PFSK-1 (cell line): Measurements from ENCODE around the gene CMTM4.

Source experiments
- FOXP2 ChIP-seq: optimal IDR thresholded peaks from 2 replicates; pipeline ENCODE3; 2011; ENCODE audit warnings: borderline replicate concordance, control low read depth, inconsistent platforms; ENCODE audit not compliant: insufficient read depth; ENCODE audit errors: extremely low read length, extremely low read depth
- POLR2AphosphoS5 ChIP-seq: IDR thresholded peaks from 2 replicates; pipeline ENCODE4 v1.6.1; 2012; ENCODE audit warnings: low read depth, mild to moderate bottlenecking, control low read depth, low read length, moderate library complexity
- REST ChIP-seq, 2 experiments: IDR thresholded peaks; 2 replicates each; pipeline versions ENCODE4 v1.6.1 to v1.8.0; 2011 to 2012; ENCODE audit warnings: low read depth in 2 of 2, low read length in 2 of 2, control low read depth in 1 of 2, inconsistent platforms in 1 of 2, mild to moderate bottlenecking in 1 of 2, moderate library complexity in 1 of 2; ENCODE audit not compliant: insufficient read depth in 1 of 2
- SIN3A ChIP-seq: IDR thresholded peaks from 2 replicates; pipeline ENCODE4 v1.6.1; 2012; ENCODE audit warnings: mild to moderate bottlenecking, low read length, moderate library complexity, borderline replicate concordance; ENCODE audit not compliant: insufficient read depth
- TAF1 ChIP-seq: IDR thresholded peaks from 2 replicates; pipeline ENCODE4 v1.6.1; 2012; ENCODE audit warnings: low read length, control low read depth, borderline replicate concordance; ENCODE audit not compliant: insufficient read depth

Gene CMTM4

GRCh38 chr16:66653581-66654350 lies 42.8 kb downstream of the CMTM4 start:
- TF ChIP-seq TAF1 = no peak
- TF ChIP-seq REST (IDR thresholded peaks at IDR 0.05; ENCODE audit: insufficient read depth in 1 of 2, low read depth in 2 of 2, low read length in 2 of 2) = no peak
- TF ChIP-seq SIN3A = no peak
- TF ChIP-seq POLR2AphosphoS5 = no peak

- TF ChIP-seq REST (IDR thresholded peaks at IDR 0.05; ENCODE audit: insufficient read depth in 1 of 2, low read depth in 2 of 2, low read length in 2 of 2) (no peak), TAF1 (no peak), POLR2AphosphoS5 (no peak), FOXP2 (no peak), SIN3A (no peak)
These were observed 43.7 kb downstream of the CMTM4 start for GRCh38 chr16:66652661-66653360.

- TF ChIP-seq REST (IDR thresholded peaks at IDR 0.05; ENCODE audit: insufficient read depth in 1 of 2, low read depth in 2 of 2, low read length in 2 of 2) (no peak), FOXP2 (no peak), TAF1 (no peak), POLR2AphosphoS5 (no peak), SIN3A (no peak)
These were observed 44.6 kb downstream of the CMTM4 start for GRCh38 chr16:66651965-66652364.

GRCh38 chr16:66651474-66651765 lies 45.1 kb downstream of the CMTM4 start:
- TF ChIP-seq POLR2AphosphoS5 (no peak), REST (IDR thresholded peaks at IDR 0.05; ENCODE audit: insufficient read depth in 1 of 2, low read depth in 2 of 2, low read length in 2 of 2) (no peak), TAF1 (no peak), FOXP2 (no peak), SIN3A (no peak)
